ENCODE measurements around the gene ZNF92.

GRCh38 chr7:65441010-65441409, 67.4 kb downstream of the ZNF92 start:
- TF ChIP-seq POLR2A (IDR thresholded peaks at IDR 0.05; ENCODE audit: extremely low read depth, insufficient read length) (no peak), CTCF (IDR thresholded peaks at IDR 0.05; ENCODE audit: low read depth, low read length) (no peak), MYC (IDR thresholded peaks at IDR 0.05; ENCODE audit: low read depth, low read length) (no peak)
